RWPE1 (cell line): ENCODE results near the gene TBX5.

Source experiments
- CTCF ChIA-PET: fragments of 350-600 bp; sonication (Branson Sonifier 250); formaldehyde crosslinking; extraction: SDS; loops from one replicate; lab custom pipeline; 2021; lab: Yijun Ruan, JAX
- POLR2A ChIA-PET: fragments of 400-600 bp; formaldehyde crosslinking; extraction: SDS; loops from one replicate; lab custom pipeline; 2020; ENCODE audit warnings: antibody characterized with exemption; ENCODE audit not compliant: low non-redundant PET; lab: Yijun Ruan, JAX
- DNase-seq: peaks from one replicate; pipeline ENCODE4 v3.0.0; 2012; ENCODE audit warnings: low spot score
- H3K27ac ChIP-seq: fragments of 450-650 bp; 2 replicates; pipeline ENCODE4 v1.5.1; 2017
- TF ChIP-seq, protein P1 (sequence below): fragments of 450-650 bp; conservative IDR thresholded peaks from 2 replicates; pipeline ENCODE4 v1.5.1; 2017; ENCODE audit warnings: low read depth, mild to moderate bottlenecking

The TBX5 gene

DNA sequence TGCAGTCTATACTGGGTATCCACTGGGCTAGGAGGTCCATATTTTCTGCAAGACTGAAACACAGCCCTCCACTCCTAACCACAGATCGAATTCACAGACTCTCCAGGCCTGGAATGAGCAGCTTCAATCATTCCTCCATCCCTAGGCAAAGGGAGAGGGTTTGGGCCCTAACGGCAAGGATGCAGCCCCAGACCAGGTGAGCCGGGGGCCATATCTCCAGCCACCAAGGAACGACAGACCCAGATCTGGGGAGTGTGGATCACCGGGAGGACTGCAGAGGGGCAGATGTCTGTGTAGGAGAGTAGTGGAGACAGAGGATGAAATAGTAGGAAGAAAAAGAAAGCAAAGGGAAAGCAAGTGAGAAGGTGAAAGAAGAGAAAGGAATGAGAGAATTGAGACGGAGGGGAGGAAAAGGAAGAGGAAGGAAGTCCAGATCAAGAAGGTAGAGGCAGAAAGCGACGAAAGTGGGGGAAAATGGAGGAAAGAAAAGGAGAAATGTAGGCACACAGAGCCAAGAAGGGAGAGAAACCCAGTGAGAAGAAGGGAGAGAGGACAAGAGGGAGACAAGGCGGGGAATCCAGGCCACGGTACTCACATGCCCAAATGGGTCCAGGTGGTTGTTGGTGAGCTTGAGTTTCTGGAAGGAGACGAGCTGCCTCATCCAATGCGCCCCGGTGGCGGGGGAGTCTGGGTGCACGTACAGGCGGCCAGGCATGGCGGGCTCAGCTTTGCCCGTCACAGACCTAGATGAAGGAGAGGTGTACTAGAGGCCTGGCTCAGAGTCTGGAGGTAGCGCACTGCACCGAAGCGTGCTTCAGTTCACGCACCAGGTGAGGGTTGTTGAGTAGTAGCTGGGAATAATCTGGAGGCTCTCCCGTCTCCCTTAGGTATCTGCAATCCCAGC lies 7.7 kb downstream of the TBX5 start:
- CTCF ChIA-PET: no interaction called here

DNA sequence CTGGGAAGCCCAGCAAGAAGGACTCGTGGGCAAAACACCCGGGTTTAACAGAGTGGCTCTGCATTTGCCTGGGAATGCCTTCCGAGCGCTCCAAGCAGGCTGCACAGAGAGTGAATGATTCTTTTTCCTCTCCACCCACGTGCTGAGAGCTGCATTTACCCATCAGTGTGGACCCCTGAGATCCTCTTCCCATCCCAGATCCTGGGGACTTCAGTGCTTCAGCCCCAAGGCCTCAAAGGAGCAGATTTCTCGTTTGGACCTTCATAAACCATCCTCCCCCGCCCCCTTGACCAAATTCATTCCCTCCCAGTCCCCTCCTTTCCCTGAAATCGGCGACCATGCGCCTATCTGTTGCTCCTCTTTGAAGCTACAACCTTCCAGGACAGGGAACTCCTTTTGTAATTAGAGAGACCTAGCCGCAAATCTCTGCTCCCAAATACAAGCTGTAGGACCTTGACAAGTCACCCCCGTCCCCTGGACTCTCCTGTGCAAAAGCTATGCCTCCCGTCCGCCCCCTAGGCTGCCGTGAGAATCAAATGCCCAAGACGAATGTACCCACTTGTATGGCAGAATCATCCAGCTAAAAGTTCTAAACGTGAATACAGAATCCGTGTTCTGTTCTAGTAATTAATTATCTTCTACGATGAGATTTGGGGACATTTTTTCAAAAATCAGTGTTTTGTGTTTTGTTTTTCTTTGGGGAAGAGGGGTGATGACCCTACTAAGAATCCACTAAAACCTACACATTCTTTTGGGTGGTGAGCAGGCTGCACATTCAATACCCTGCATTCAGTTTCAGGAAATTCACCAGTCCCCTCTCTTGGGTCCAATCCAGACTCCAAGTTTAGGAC lies 8.8 kb downstream of the TBX5 start:
- CTCF ChIA-PET: no interaction called here
- POLR2A ChIA-PET: no interaction called here
- no peak for DNase-seq
- TF ChIP-seq, protein P1, sequence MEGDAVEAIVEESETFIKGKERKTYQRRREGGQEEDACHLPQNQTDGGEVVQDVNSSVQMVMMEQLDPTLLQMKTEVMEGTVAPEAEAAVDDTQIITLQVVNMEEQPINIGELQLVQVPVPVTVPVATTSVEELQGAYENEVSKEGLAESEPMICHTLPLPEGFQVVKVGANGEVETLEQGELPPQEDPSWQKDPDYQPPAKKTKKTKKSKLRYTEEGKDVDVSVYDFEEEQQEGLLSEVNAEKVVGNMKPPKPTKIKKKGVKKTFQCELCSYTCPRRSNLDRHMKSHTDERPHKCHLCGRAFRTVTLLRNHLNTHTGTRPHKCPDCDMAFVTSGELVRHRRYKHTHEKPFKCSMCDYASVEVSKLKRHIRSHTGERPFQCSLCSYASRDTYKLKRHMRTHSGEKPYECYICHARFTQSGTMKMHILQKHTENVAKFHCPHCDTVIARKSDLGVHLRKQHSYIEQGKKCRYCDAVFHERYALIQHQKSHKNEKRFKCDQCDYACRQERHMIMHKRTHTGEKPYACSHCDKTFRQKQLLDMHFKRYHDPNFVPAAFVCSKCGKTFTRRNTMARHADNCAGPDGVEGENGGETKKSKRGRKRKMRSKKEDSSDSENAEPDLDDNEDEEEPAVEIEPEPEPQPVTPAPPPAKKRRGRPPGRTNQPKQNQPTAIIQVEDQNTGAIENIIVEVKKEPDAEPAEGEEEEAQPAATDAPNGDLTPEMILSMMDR: no peak
- no peak overlapping the region for H3K27ac ChIP-seq

More for the DNA sequence above, 7.7 kb downstream of the TBX5 start:
- no peak for DNase-seq
- TF ChIP-seq, protein P1: no peak
- POLR2A ChIA-PET: no interaction called here
- no peak overlapping the region for H3K27ac ChIP-seq

DNA sequence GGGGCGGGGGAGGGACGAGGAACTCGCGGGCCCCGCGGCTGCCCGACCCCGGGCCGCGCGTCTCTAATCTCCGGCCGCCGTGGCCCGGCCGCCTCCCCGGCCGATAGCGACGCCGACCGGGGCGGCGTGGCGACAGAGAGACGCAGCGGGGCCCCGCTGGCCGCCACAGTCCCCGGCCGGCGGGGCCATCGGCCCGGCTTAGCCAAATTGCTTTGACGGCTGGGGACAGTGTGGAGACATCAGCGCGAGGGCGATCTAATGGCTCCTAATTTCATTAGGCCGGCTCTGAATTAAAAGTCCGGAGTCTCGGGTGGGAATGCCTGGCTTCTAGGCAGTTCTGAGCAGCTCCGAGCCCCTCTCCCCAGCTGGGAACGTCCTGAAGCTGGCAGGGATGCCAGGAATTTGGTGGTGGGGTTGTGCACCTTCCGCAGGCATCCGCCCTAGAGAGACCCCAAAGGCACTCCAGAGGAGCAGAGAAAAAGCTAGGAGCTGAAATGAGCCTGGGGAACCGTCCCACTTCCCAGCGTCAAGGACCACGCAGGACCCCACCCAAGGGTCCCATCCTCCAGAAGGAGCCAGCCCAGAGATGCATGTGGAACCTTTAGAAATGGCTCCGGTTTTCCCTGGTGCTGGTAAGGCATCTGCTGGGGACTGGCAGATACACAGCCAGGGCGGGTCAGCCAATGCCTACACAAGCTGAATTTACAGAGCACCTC lies 9.6 kb downstream of the TBX5 start:
- DNase-seq: no peak
- ChIA-PET CTCF (interaction anchor here (0.7 kb wide), 1 partner anchor 26 kb away, joined by 3 read pairs; no protein-coding TSS in a partner anchor), POLR2A (no interaction called here)
- no peak overlapping the region for H3K27ac ChIP-seq
- TF ChIP-seq, protein P1: no peak

DNA sequence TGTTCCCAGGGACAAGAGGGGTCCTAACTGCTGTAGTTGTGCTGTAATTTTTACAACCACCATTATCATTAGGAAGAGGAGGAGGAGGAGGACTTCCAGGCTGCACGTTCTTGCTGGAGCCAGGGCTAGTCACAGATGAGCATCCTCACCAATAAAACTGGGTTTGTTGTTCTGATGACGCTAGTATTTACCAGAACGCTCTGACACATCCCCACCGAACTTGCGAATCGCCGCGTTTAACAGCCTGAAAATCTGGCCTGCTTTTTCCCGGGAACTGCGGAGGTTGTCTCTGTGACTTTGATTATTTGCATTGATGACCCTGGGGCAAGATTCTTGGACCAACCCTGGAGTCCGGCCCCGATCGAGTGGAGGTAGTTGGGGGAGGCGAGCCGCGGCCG lies 10.2 kb downstream of the TBX5 start:
- no peak for DNase-seq
- H3K27ac ChIP-seq: no peak overlapping the region
- ChIA-PET POLR2A (no interaction called here), CTCF (no interaction called here)
- TF ChIP-seq, protein P1: no peak

DNA sequence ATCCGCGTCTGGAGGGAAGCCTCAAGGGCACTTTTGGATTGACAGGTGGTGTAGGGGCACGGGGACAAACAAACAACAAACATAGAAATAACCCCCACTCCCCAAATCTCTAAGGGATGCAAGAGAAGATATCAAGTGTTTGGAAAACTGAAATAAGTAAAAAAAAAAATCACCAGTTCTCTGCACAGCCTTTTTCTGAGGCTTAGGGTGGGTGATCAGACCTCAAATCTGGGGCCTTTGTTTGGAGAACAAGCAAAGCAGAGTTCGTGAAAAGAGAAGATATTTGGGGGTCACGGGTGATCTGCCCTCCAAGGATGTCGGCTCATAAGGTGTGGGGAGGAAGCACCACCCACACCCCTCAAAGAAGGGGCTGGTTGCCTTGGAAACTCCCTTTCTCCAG lies 10.7 kb downstream of the TBX5 start:
- ChIA-PET POLR2A (no interaction called here), CTCF (no interaction called here)
- TF ChIP-seq, protein P1: no peak
- H3K27ac ChIP-seq: no peak overlapping the region
- DNase-seq: no peak

DNA sequence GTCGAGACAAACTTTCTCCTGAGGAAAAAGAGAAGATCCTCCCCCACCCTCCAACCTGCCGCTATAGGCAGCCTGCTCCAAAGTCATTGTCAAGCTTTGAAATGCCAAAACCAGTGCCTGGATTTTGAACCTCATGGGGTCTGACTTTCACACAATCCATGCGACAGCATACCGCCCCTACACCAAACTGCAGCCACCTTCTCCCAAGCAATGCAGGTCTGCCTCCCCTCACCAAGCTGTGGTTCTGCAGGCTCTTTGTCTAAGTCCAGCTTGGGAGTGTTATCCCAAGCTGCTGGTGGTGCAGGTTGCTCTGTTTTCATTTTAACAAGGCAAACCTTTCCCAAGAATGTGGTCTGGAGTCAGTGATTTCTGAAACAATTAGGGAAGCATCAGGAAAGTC lies 12.4 kb downstream of the TBX5 start:
- DNase-seq: no peak
- ChIA-PET POLR2A (no interaction called here), CTCF (no interaction called here)
- TF ChIP-seq, protein P1: no peak
- no peak overlapping the region for H3K27ac ChIP-seq
